ENCODE data around the gene CS.

Gene CS

GRCh38 chr12:56258068-56258819, 41.9 kb downstream of the CS start, which contains the start of gene ANKRD52:
TSS of gene ANKRD52 (minus strand) at chr12:56258384. CDS start at chr12:56258269, 115 bp downstream.
- Mint-ChIP-seq H3K27ac (peak within 1 kb of the TSS; percentile 94), H3K36me3 (peaks cover 15 to 23% of the 10 kb centered on the region in 2 donors), H3K9me3 (no peaks in the 10 kb centered on the region), H3K4me3 (peak within 1 kb of the TSS; percentile 94 to 99), H3K4me1 (peaks cover 13 to 25% of the 10 kb centered on the region in 2 donors), H3K27me3 (no peaks in the 10 kb centered on the region)
- peak; percentile 94 to 96 for ATAC-seq (replicated peaks)
- peak; percentile 73 for DNase-seq

- ATAC-seq (replicated peaks) (peak; percentile 29 to 38), DNase-seq (no peak)
- peak overlapping the region; percentile 88 to 99 for H3K4me3 Mint-ChIP-seq
- H3K36me3 Mint-ChIP-seq: peaks cover 15 to 29% of the 10 kb centered on the region in 2 donors
- H3K4me1 Mint-ChIP-seq: peaks cover 13 to 25% of the 10 kb centered on the region in 2 donors
- H3K27ac Mint-ChIP-seq: peak overlapping the region; percentile 93
- no peaks in the 10 kb centered on the region for H3K9me3 Mint-ChIP-seq
- H3K27me3 Mint-ChIP-seq: no peaks in the 10 kb centered on the region
These were observed 42.6 kb downstream of the CS start for GRCh38 chr12:56257491-56258067.

- no peak for ATAC-seq (replicated peaks)
- no peaks in the 10 kb centered on the region for H3K9me3 Mint-ChIP-seq
- H3K4me1 Mint-ChIP-seq: peaks cover 13 to 25% of the 10 kb centered on the region in 2 donors
- no peak for DNase-seq
- peaks cover 19 to 31% of the 10 kb centered on the region in 2 donors for H3K36me3 Mint-ChIP-seq
- H3K27me3 Mint-ChIP-seq: no peaks in the 10 kb centered on the region
- peak overlapping the region; percentile 93 for H3K27ac Mint-ChIP-seq
- peak overlapping the region; percentile 88 to 99 for H3K4me3 Mint-ChIP-seq
These were observed 43.1 kb downstream of the CS start for GRCh38 chr12:56257071-56257470.

GRCh38 chr12:56256326-56256960, 43.7 kb downstream of the CS start:
- peaks cover 26 to 37% of the 10 kb centered on the region in 2 donors for H3K36me3 Mint-ChIP-seq

GRCh38 chr12:56255671-56256070, 44.5 kb downstream of the CS start:
- peak overlapping the region; percentile 27 for H3K27ac Mint-ChIP-seq
- no peaks in the 10 kb centered on the region for H3K9me3 Mint-ChIP-seq
- peaks cover 13 to 25% of the 10 kb centered on the region in 2 donors for H3K4me1 Mint-ChIP-seq
- ATAC-seq (replicated peaks): no peak
- H3K36me3 Mint-ChIP-seq: peaks cover 26 to 37% of the 10 kb centered on the region in 2 donors
- no peak overlapping the region for H3K4me3 Mint-ChIP-seq
- DNase-seq: no peak
- H3K27me3 Mint-ChIP-seq: no peaks in the 10 kb centered on the region

More at GRCh38 chr12:56256326-56256960, 43.7 kb downstream of the CS start:
- Mint-ChIP-seq H3K4me3 (peak overlapping the region; percentile 88 to 99), H3K9me3 (no peaks in the 10 kb centered on the region), H3K27me3 (no peaks in the 10 kb centered on the region), H3K4me1 (peaks cover 13 to 25% of the 10 kb centered on the region in 2 donors), H3K27ac (no peak overlapping the region)
- ATAC-seq (replicated peaks) (no peak), DNase-seq (no peak)

GRCh38 chr12:56253091-56253490, 47.0 kb downstream of the CS start:
- Mint-ChIP-seq H3K27ac (no peak overlapping the region), H3K9me3 (no peaks in the 10 kb centered on the region), H3K4me3 (no peak overlapping the region), H3K4me1 (peaks cover 7 to 19% of the 10 kb centered on the region in 2 donors), H3K36me3 (peaks cover 32 to 42% of the 10 kb centered on the region in 2 donors), H3K27me3 (no peaks in the 10 kb centered on the region)
- no peak for DNase-seq
- no peak for ATAC-seq (replicated peaks)

GRCh38 chr12:56252649-56253048, 47.5 kb downstream of the CS start:
- no peaks in the 10 kb centered on the region for H3K27me3 Mint-ChIP-seq
- H3K27ac Mint-ChIP-seq: no peak overlapping the region
- DNase-seq (no peak), ATAC-seq (replicated peaks) (no peak)
- H3K36me3 Mint-ChIP-seq: peaks cover 33 to 43% of the 10 kb centered on the region in 2 donors
- no peaks in the 10 kb centered on the region for H3K9me3 Mint-ChIP-seq
- H3K4me1 Mint-ChIP-seq: peaks cover 7 to 19% of the 10 kb centered on the region in 2 donors
- no peak overlapping the region for H3K4me3 Mint-ChIP-seq

- DNase-seq (no peak), ATAC-seq (replicated peaks) (no peak)
- H3K27me3 Mint-ChIP-seq: no peaks in the 10 kb centered on the region
- no peak overlapping the region for H3K27ac Mint-ChIP-seq
- peaks cover 33 to 45% of the 10 kb centered on the region in 2 donors for H3K36me3 Mint-ChIP-seq
- H3K4me1 Mint-ChIP-seq: no peaks in the 10 kb centered on the region
- H3K4me3 Mint-ChIP-seq: no peak overlapping the region
- no peaks in the 10 kb centered on the region for H3K9me3 Mint-ChIP-seq
These were observed 51.4 kb downstream of the CS start for GRCh38 chr12:56248711-56249110.

- DNase-seq: no peak
- Mint-ChIP-seq H3K9me3 (no peaks in the 10 kb centered on the region), H3K27me3 (no peaks in the 10 kb centered on the region), H3K4me3 (no peak overlapping the region), H3K4me1 (peaks cover 0 to 2% of the 10 kb centered on the region in 2 donors), H3K36me3 (peaks cover 29 to 42% of the 10 kb centered on the region in 2 donors), H3K27ac (no peak overlapping the region)
- ATAC-seq (replicated peaks): no peak
These were observed 52.2 kb downstream of the CS start for GRCh38 chr12:56247923-56248322.

GRCh38 chr12:56244494-56244893, 55.6 kb downstream of the CS start:
- H3K4me1 Mint-ChIP-seq: peaks cover 10 to 11% of the 10 kb centered on the region in 2 donors
- DNase-seq: no peak
- H3K9me3 Mint-ChIP-seq: no peaks in the 10 kb centered on the region
- H3K27ac Mint-ChIP-seq: no peak overlapping the region
- ATAC-seq (replicated peaks): no peak
- no peak overlapping the region for H3K4me3 Mint-ChIP-seq
- no peaks in the 10 kb centered on the region for H3K27me3 Mint-ChIP-seq
- H3K36me3 Mint-ChIP-seq: peaks cover 32 to 57% of the 10 kb centered on the region in 2 donors

GRCh38 chr12:56243731-56244181, 56.4 kb downstream of the CS start:
- Mint-ChIP-seq H3K4me3 (no peak overlapping the region), H3K4me1 (peaks cover 10 to 11% of the 10 kb centered on the region in 2 donors), H3K27me3 (no peaks in the 10 kb centered on the region), H3K9me3 (no peaks in the 10 kb centered on the region), H3K36me3 (peaks cover 28 to 56% of the 10 kb centered on the region in 2 donors), H3K27ac (no peak overlapping the region)
- no peak for ATAC-seq (replicated peaks)
- DNase-seq: no peak

GRCh38 chr12:56242986-56243385, 57.1 kb downstream of the CS start:
- no peak overlapping the region for H3K4me3 Mint-ChIP-seq
- ATAC-seq (replicated peaks): no peak
- no peaks in the 10 kb centered on the region for H3K27me3 Mint-ChIP-seq
- no peaks in the 10 kb centered on the region for H3K9me3 Mint-ChIP-seq
- DNase-seq: no peak
- peaks cover 28 to 56% of the 10 kb centered on the region in 2 donors for H3K36me3 Mint-ChIP-seq
- peaks cover 10 to 11% of the 10 kb centered on the region in 2 donors for H3K4me1 Mint-ChIP-seq
- no peak overlapping the region for H3K27ac Mint-ChIP-seq

GRCh38 chr12:56241424-56242303, 58.5 kb downstream of the CS start:
- DNase-seq (no peak), ATAC-seq (replicated peaks) (no peak)
- Mint-ChIP-seq H3K4me1 (peaks cover 10 to 11% of the 10 kb centered on the region in 2 donors), H3K4me3 (no peak overlapping the region), H3K36me3 (peaks cover 21 to 56% of the 10 kb centered on the region in 2 donors), H3K27ac (peak overlapping the region; percentile 72), H3K27me3 (no peaks in the 10 kb centered on the region), H3K9me3 (no peaks in the 10 kb centered on the region)

GRCh38 chr12:56237552-56237951, 62.6 kb downstream of the CS start:
- H3K27ac Mint-ChIP-seq: no peak overlapping the region
- DNase-seq (no peak), ATAC-seq (replicated peaks) (no peak)
- H3K36me3 Mint-ChIP-seq: peaks cover 17 to 42% of the 10 kb centered on the region in 2 donors
- H3K4me1 Mint-ChIP-seq: peaks cover 7 to 8% of the 10 kb centered on the region in 2 donors
- no peaks in the 10 kb centered on the region for H3K9me3 Mint-ChIP-seq
- no peak overlapping the region for H3K4me3 Mint-ChIP-seq
- no peaks in the 10 kb centered on the region for H3K27me3 Mint-ChIP-seq

Data from stimulated activated naive B cell treated with anti-CD40 and anti-IgM and Interleukin-4, amounts not matched to agents 10 μg/mL and 1 μg/mL and 100 μg/mL, for 72 hours (primary cell).